ENCODE measurements around the gene DNAAF1. TPM values are rescaled to one million over a fixed set of nuclear protein-coding genes. Genes with fewer than 3 reads are reported as not detected.
A peak's percentile ranks its signal among the peaks of the same experiment; 100 is the strongest.

DNAAF1 gene
- total and polyA plus RNA-seq, 2 of the 8 experiments (the other 6 are each of a cell fraction or from before 2014, with no cell fraction given), result 0.09 to 0.15 TPM

- Histone ChIP-seq H2BK12ac (ENCODE audit: low read depth, low read length) (0 out of 2 replicates have a peak overlapping the region, but pooled peaks have one; percentile 27), H3K79me2 (ENCODE audit: control insufficient read depth in 1 of 2, insufficient read depth in 2 of 2, low read length in 2 of 2) (no peaks in the 10 kb centered on the region), H3K18ac (ENCODE audit: extremely low read depth, low read length) (no peak overlapping the region), H2AFZ (ENCODE audit: low read length) (peak overlapping the region; percentile 49; the same call in 1 of the 2 replicates), H3K23ac (ENCODE audit: insufficient read length) (no peak overlapping the region), H3K14ac (ENCODE audit: insufficient read length) (no peak overlapping the region), H3K9me3 (ENCODE audit: insufficient read depth in 2 of 2, low read depth in 1 of 2, low read length in 1 of 2) (no peaks in the 10 kb centered on the region), H3K9ac (replicated peaks in 1 of 4; ENCODE audit: extremely low read depth in 1 of 4, low read depth in 3 of 4, low read length in 3 of 4) (no peak overlapping the region), H2BK20ac (ENCODE audit: low read length) (no peak overlapping the region), H3K4me3 (ENCODE audit: extremely low read depth in 1 of 4, insufficient read depth in 2 of 4, low read depth in 3 of 4, low read length in 4 of 4) (no peak overlapping the region), H4K91ac (replicated peaks; ENCODE audit: insufficient read length, low read length) (no peak overlapping the region), H2BK5ac (ENCODE audit: low read depth, low read length) (no peak overlapping the region), H2BK120ac (replicated peaks; ENCODE audit: low read depth, low read length) (no peak overlapping the region), H3K27me3 (replicated peaks in 1 of 4; ENCODE audit: control insufficient read depth in 3 of 4, extremely low read depth in 1 of 4, insufficient read depth in 3 of 4, low read length in 3 of 4) (no peaks in the 10 kb centered on the region), H3K4ac (replicated peaks; ENCODE audit: insufficient read length, low read depth, low read length) (no peak overlapping the region), H4K5ac (ENCODE audit: insufficient read length, low read depth, low read length) (no peak overlapping the region), H3K4me2 (ENCODE audit: insufficient read depth in 1 of 2, low read depth in 2 of 2, low read length in 2 of 2) (no peak overlapping the region), H3K23me2 (ENCODE audit: low read depth, low read length) (no peaks in the 10 kb centered on the region), H4K8ac (ENCODE audit: extremely low read depth, insufficient read depth, low read length) (no peak overlapping the region), H4K20me1 (replicated peaks in 1 of 2; ENCODE audit: control insufficient read depth in 1 of 2, insufficient read depth in 2 of 2, low read length in 2 of 2) (no peaks in the 10 kb centered on the region), H3K36me3 (ENCODE audit: control insufficient read depth in 2 of 4, insufficient read depth in 4 of 4, low read length in 3 of 4) (no peaks in the 10 kb centered on the region), H3K56ac (replicated peaks; ENCODE audit: insufficient read length, low read depth, low read length) (no peak overlapping the region), H2AK5ac (ENCODE audit: low read depth, low read length) (no peak overlapping the region), H3K27ac (ENCODE audit: low read depth, low read length) (no peak overlapping the region), H2BK15ac (ENCODE audit: low read length) (no peak overlapping the region), H3K4me1 (replicated peaks in 1 of 4; ENCODE audit: control insufficient read depth in 3 of 4, insufficient read depth in 4 of 4, low read length in 3 of 4) (peaks cover 0 to 3% (median under 1%) of the 10 kb centered on the region in 4 experiments; a peak in 2 of 7 replicates), H3K79me1 (ENCODE audit: low read depth, low read length) (no peaks in the 10 kb centered on the region)
- POLR2A ChIA-PET (ENCODE audit: partially characterized antibody), result no interaction called here
- WGBS, 2 experiments (ENCODE audit: extremely low coverage in 1 of 2, insufficient coverage in 1 of 2, insufficient read length in 1 of 2, insufficient replicate concordance in 2 of 2, low coverage in 1 of 2, low lambda C conversion rate in 2 of 2, missing lambda C conversion rate in 1 of 2), result 66% methylated on average over 13 of the region's 13 CpGs; no CpG with 5 or more reads in 1 of the 2 experiments
- CTCF ChIA-PET (ENCODE audit: partially characterized antibody), result interaction anchor here (0.8 to 1.3 kb wide), 4 partner anchors 9 to 270 kb away, joined by 3 read pairs; partner anchors contain the start of gene TAF1C
- DNase-seq (ENCODE audit: low read depth in 1 of 2, low spot score in 2 of 2), result no peak
- TF ChIP-seq E2F6 (IDR thresholded peaks at IDR 0.05), result no peak
- no peak for TF ChIP-seq SRF (IDR thresholded peaks at IDR 0.05; ENCODE audit: low read depth, low read length)
- TF ChIP-seq RXRA (IDR thresholded peaks at IDR 0.05; ENCODE audit: insufficient read depth, low read depth, low read length), result no peak
- TF ChIP-seq CTBP2 (IDR thresholded peaks at IDR 0.05; ENCODE audit: borderline replicate concordance, insufficient read depth, insufficient read length, low read length), result no peak
- TF ChIP-seq KDM4A (IDR thresholded peaks at IDR 0.05; ENCODE audit: low read depth, low read length, severe bottlenecking), result no peak
- TF ChIP-seq ATF2 (IDR thresholded peaks at IDR 0.05; ENCODE audit: low read length), result no peak
- no peak for TF ChIP-seq TAF7 (optimal IDR thresholded peaks at IDR 0.05; ENCODE audit: borderline replicate concordance, low read depth, low read length)
- TF ChIP-seq POLR2AphosphoS5 (IDR thresholded peaks at IDR 0.05; ENCODE audit: low read depth, low read length), result no peak
- TF ChIP-seq EGR1 (IDR thresholded peaks at IDR 0.05; ENCODE audit: borderline replicate concordance, low read depth, low read length), result no peak
- TF ChIP-seq RAD21 (IDR thresholded peaks at IDR 0.05 in 1 of 2, conservative IDR thresholded peaks at IDR 0.05 in 1 of 2; ENCODE audit: low read depth in 2 of 2, low read length in 2 of 2), result no peak
- TF ChIP-seq JUN (IDR thresholded peaks at IDR 0.05; ENCODE audit: low read depth, low read length), result no peak
- FAIRE-seq, result no peak
Measured at GRCh38 chr16:84199097-84199496, 54.0 kb downstream of the DNAAF1 start.

Data from H1 (cell line).